PC-3 (cell line): ENCODE data around the gene NRXN2. TPM values are rescaled to one million over a fixed set of nuclear protein-coding genes. Genes with fewer than 3 reads are reported as not detected.

Source experiments
- ATAC-seq: fragments of 200-7000 bp; cut with Tn5 transposase; 2 replicates; pipeline ENCODE4 v1.9.1; 2020; ENCODE audit warnings: mild to moderate bottlenecking, moderate library complexity
- BruUV-seq: library from RNA; stranded (reverse); fragments of 400-500 nt; replicated peaks from 2 replicates; lab custom pipeline; 2021; lab: Mats Ljungman, UMichigan
- CTCF ChIA-PET: fragments of 300-600 bp; sonication (Branson Sonifier 250); formaldehyde crosslinking; loops from one replicate; lab custom pipeline; 2022; ENCODE audit warnings: antibody characterized with exemption; lab: Charles Lee
- POLR2A ChIA-PET: fragments of 300-600 bp; sonication (Branson Sonifier 250); formaldehyde crosslinking; loops from one replicate; lab custom pipeline; 2022; ENCODE audit warnings: antibody characterized with exemption; ENCODE audit not compliant: unreplicated experiment; lab: Charles Lee
- DNase-seq: peaks from one replicate; pipeline ENCODE4 v3.0.0-alpha.2; 2015
- H2AFZ ChIP-seq: fragments of 300-600 bp; sonication (generic); 2 replicates; pipeline ENCODE4 v1.6.0; 2016; ENCODE audit warnings: antibody characterized with exemption, low read length
- H3F3A ChIP-seq: fragments of 300-600 bp; sonication (generic); one replicate; pipeline ENCODE4 v1.6.0; 2017; ENCODE audit warnings: antibody characterized with exemption, low read length, control low read depth, mild to moderate bottlenecking; ENCODE audit not compliant: unreplicated experiment
- H3K27ac ChIP-seq: fragments of 300-600 bp; sonication (generic); 2 replicates; pipeline ENCODE4 v1.5.1; 2016; ENCODE audit warnings: mild to moderate bottlenecking, low read length
- H3K27me3 ChIP-seq: fragments of 300-600 bp; sonication (generic); 2 replicates; pipeline ENCODE4 v1.6.1; 2016; ENCODE audit warnings: low read length, mixed read lengths
- H3K36me3 ChIP-seq: fragments of 300-600 bp; sonication (generic); 2 replicates; pipeline ENCODE4 v1.6.1; 2016; ENCODE audit warnings: low read depth, mixed run types, low read length, mixed read lengths
- H3K4me1 ChIP-seq: fragments of 300-600 bp; sonication (generic); 2 replicates; pipeline ENCODE4 v1.5.1; 2016; ENCODE audit warnings: low read length; ENCODE audit not compliant: insufficient read depth
- H3K4me2 ChIP-seq: fragments of 300-600 bp; sonication (generic); 2 replicates; pipeline ENCODE4 v1.6.0; 2016; ENCODE audit warnings: low read length
- H3K4me3 ChIP-seq: fragments of 300-600 bp; sonication (generic); 2 replicates; pipeline ENCODE4 v1.5.1; 2016; ENCODE audit warnings: mild to moderate bottlenecking, low read length, mixed read lengths
- H3K79me2 ChIP-seq: fragments of 300-600 bp; sonication (generic); 2 replicates; pipeline ENCODE4 v1.6.1; 2017; ENCODE audit warnings: low read length, mixed read lengths
- H3K9ac ChIP-seq: fragments of 300-600 bp; sonication (generic); 2 replicates; pipeline ENCODE4 v1.6.0; 2016; ENCODE audit warnings: mild to moderate bottlenecking, low read length
- H3K9me2 ChIP-seq: fragments of 300-600 bp; sonication (generic); replicated peaks from 2 replicates; pipeline ENCODE4 v1.6.1; 2016; ENCODE audit warnings: mixed run types, low read length, mixed read lengths
- H3K9me3 ChIP-seq: fragments of 300-600 bp; sonication (generic); 2 replicates; pipeline ENCODE4 v1.6.1; 2016; ENCODE audit warnings: low read length, mixed read lengths
- H4K20me1 ChIP-seq: fragments of 300-600 bp; sonication (generic); 2 replicates; pipeline ENCODE4 v1.6.1; 2016; ENCODE audit warnings: low read length, mixed read lengths
- CTCF ChIP-seq: fragments of 300-600 bp; sonication (generic); conservative IDR thresholded peaks from 2 replicates; pipeline ENCODE4 v1.5.1; 2017; ENCODE audit warnings: antibody characterized with exemption, low read depth, mild to moderate bottlenecking, low read length
- EZH2 ChIP-seq: fragments of 300-600 bp; sonication (generic); IDR thresholded peaks from one replicate; pipeline ENCODE4 v1.6.1; 2017; ENCODE audit warnings: antibody characterized with exemption, mild to moderate bottlenecking, low read length; ENCODE audit not compliant: unreplicated experiment
- EZH2phosphoT487 ChIP-seq: fragments of 300-600 bp; sonication (generic); IDR thresholded peaks from 2 replicates; pipeline ENCODE4 v1.6.1; 2018; ENCODE audit warnings: mild to moderate bottlenecking, antibody characterized with exemption, low read length, borderline replicate concordance
- intact Hi-C: fragments of 100-400 bp; cut with micrococcal nuclease; formaldehyde crosslinking; loops from 2 replicates; pipeline ENCODE4 v1.9.0; 2023
- total RNA-seq: library from RNA; depleted of rRNA; stranded (reverse); fragments of >200 nt; gene quantifications from 2 replicates; pipeline ENCODE4 v1.2.3, GENCODE V29; 2014

NRXN2 gene
- total RNA-seq, 1 experiment from 2014 or later: not detected

DNA sequence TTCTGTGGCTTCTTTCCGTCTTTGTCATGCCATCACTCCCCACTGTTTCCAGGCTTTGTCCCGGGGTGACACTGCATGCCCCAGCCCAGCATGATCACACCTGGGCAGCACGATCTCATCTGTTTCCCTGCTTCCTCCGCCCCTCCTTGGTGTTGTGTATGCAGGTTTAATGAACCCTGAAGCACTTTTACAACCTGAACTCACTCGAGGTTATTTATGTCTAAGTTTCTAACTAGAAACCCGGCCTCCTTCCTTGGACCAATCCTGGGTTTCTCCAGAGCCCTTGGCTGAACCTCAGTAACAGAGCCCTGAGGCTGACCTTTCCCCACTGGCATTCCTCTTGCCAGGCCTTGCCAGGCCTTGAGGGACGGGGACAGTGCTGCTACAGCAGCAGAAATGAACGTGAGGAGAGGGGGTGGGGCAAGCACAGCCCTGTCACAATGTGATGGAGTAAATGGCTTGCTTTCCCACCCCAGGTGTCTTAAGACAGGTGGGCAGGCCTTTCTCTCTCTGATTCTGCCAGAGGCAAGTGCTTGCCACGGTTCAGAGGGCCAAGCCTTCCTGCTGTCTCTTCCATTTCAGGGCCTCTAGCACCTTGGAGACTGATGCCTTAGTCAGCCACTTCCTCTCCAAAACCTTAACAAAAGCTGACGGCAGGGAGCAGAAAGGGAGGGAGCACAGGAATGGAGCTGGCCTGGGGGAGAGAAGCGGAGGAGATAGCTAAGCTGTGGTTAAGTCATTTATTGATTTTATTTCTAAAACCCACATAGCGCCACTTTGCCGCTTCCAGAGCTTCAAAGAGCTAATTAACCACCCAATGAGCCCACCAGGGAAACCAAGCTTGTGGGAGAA lies 39.9 kb upstream of the NRXN2 start:
- CTCF ChIA-PET: interaction anchor here (0.5 kb wide), 1 partner anchor 71 kb away, joined by 5 read pairs; no protein-coding TSS in a partner anchor
- Histone ChIP-seq H2AFZ (no peak overlapping the region), H3K4me3 (no peak overlapping the region), H3K27me3 (no peaks in the 10 kb centered on the region), H3K27ac (no peak overlapping the region), H3K79me2 (peaks cover 10% of the 10 kb centered on the region), H3F3A (peaks cover 41% of the 10 kb centered on the region), H4K20me1 (peaks cover 42% of the 10 kb centered on the region), H3K4me1 (no peaks in the 10 kb centered on the region), H3K9ac (no peak overlapping the region), H3K36me3 (peaks cover 47% of the 10 kb centered on the region), H3K4me2 (no peak overlapping the region), H3K9me2 (no peaks in the 10 kb centered on the region), H3K9me3 (no peaks in the 10 kb centered on the region)
- no TSS peak for BruUV-seq
- intact Hi-C loops: no loop called here
- peak; percentile 16; the same call in 1 of the 2 replicates for ATAC-seq
- TF ChIP-seq CTCF: no peak
- no peak for TF ChIP-seq EZH2phosphoT487
- no peak for TF ChIP-seq EZH2
- DNase-seq: peak; percentile 28
- POLR2A ChIA-PET: interaction anchor here (1.5 kb wide), 1 partner anchor 16 kb away, joined by 7 read pairs; the partner anchor contains the start of gene SF1

DNA sequence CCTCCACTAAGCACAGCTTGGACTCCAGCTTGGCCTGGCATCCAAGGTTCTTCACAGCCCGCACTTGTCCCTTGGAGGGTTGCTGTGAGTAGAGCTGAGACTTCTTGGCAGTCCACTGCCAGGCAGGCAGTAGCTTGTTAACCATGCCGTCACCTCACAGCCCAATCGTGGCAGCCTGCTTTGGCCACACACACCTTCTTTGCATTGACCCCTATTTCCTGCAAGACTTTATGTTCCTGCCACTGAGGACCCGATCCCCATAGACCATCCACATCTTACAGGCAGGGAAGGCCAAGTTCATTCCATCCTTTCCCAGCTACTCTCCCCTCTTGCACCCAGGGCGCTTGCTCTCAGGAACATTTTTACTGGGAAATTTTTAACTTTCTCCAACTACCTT lies 39.3 kb upstream of the NRXN2 start:
- intact Hi-C loops: no loop called here
- peaks cover 4% of the 10 kb centered on the region for H3K79me2 ChIP-seq
- H4K20me1 ChIP-seq: peaks cover 37% of the 10 kb centered on the region
- no peaks in the 10 kb centered on the region for H3K9me3 ChIP-seq
- H3K9me2 ChIP-seq: no peaks in the 10 kb centered on the region
- peaks cover 40% of the 10 kb centered on the region for H3K36me3 ChIP-seq
- no peak for DNase-seq
- H3K27ac ChIP-seq: no peak overlapping the region
- ATAC-seq: no peak
- TF ChIP-seq EZH2 (no peak), CTCF (no peak), EZH2phosphoT487 (no peak)
- ChIA-PET CTCF (no interaction called here), POLR2A (interaction anchor here (1.5 kb wide), 1 partner anchor 16 kb away, joined by 7 read pairs; the partner anchor contains the start of gene SF1)
- no peaks in the 10 kb centered on the region for H3K4me1 ChIP-seq
- no peak overlapping the region for H3K4me3 ChIP-seq
- H2AFZ ChIP-seq: no peak overlapping the region
- H3K9ac ChIP-seq: no peak overlapping the region
- TSS peak; percentile 14 for BruUV-seq
- H3K4me2 ChIP-seq: no peak overlapping the region
- no peaks in the 10 kb centered on the region for H3K27me3 ChIP-seq
- H3F3A ChIP-seq: peaks cover 39% of the 10 kb centered on the region
